Activated CD4-positive, CD25-positive, alpha-beta regulatory T cell treated with anti-CD3 and anti-CD28 coated beads, Interleukin-2, amount 50 U/mL, for 24 hours (primary cell): ENCODE data around the gene ZFP92.
"Not testable (repeated sequence)": the region's sequence is repeated elsewhere in the genome, so short reads cannot be mapped to it uniquely, and the experiment has no call there.

ENCODE experiments used
- ATAC-seq, 2 donors: fragments of 150-1000 bp; cut with Tn5 transposase; one replicate each; pipeline ENCODE4 v1.10.0; 2021; ENCODE audit warnings: mild to moderate bottlenecking in 1 of 2, moderate library complexity in 1 of 2

ZFP92 gene

GRCh38 chrX:153411255-153411987, at the start of gene ZFP92:
Gene ZFP92, plus strand, starts transcription at chrX:153411472. Its CDS starts 6,851 bp downstream, at chrX:153418323.
- ATAC-seq, result peak; percentile 53 to 73

- no peak for ATAC-seq
These were observed 49.4 kb upstream of the ZFP92 start for GRCh38 chrX:153361781-153362397.

GRCh38 chrX:153365670-153366069, 45.6 kb upstream of the ZFP92 start:
- ATAC-seq, result no peak

GRCh38 chrX:153366119-153366518, 45.2 kb upstream of the ZFP92 start:
- ATAC-seq, result no peak

GRCh38 chrX:153366878-153367538, 44.3 kb upstream of the ZFP92 start:
- ATAC-seq, result no peak

GRCh38 chrX:153370293-153371055, 40.8 kb upstream of the ZFP92 start:
- ATAC-seq, result no peak

GRCh38 chrX:153371256-153371655, 40.0 kb upstream of the ZFP92 start:
- ATAC-seq, result no peak

- ATAC-seq, result no peak
These were observed 38.3 kb upstream of the ZFP92 start for GRCh38 chrX:153372949-153373348.

GRCh38 chrX:153374426-153374825, 36.8 kb upstream of the ZFP92 start:
- no peak for ATAC-seq

GRCh38 chrX:153375571-153375970, 35.7 kb upstream of the ZFP92 start:
- no peak for ATAC-seq

GRCh38 chrX:153377727-153378126, 33.5 kb upstream of the ZFP92 start:
- no peak for ATAC-seq

- ATAC-seq, result no peak
These were observed 32.7 kb upstream of the ZFP92 start for GRCh38 chrX:153378607-153379006.

- no peak for ATAC-seq
These were observed 31.8 kb upstream of the ZFP92 start for GRCh38 chrX:153379508-153379907.

GRCh38 chrX:153379971-153380581, 31.2 kb upstream of the ZFP92 start:
- ATAC-seq, result no peak

GRCh38 chrX:153380691-153381090, 30.6 kb upstream of the ZFP92 start:
- ATAC-seq, result no peak

- peak; percentile 41 to 48 for ATAC-seq
These were observed 29.4 kb upstream of the ZFP92 start for GRCh38 chrX:153381684-153382532.

- no peak for ATAC-seq
These were observed 28.4 kb upstream of the ZFP92 start for GRCh38 chrX:153382563-153383482.

- no peak for ATAC-seq
These were observed 26.9 kb upstream of the ZFP92 start for GRCh38 chrX:153384390-153384789.

GRCh38 chrX:153384973-153385372, 26.3 kb upstream of the ZFP92 start:
- not testable (repeated sequence) for ATAC-seq

- ATAC-seq, result no peak
These were observed 25.2 kb upstream of the ZFP92 start for GRCh38 chrX:153386097-153386496.

- no peak for ATAC-seq
These were observed 23.9 kb upstream of the ZFP92 start for GRCh38 chrX:153387345-153387744.
